Effector memory CD8-positive, alpha-beta T cell (primary cell): ENCODE results near the gene APOC3.
"Not testable (repeated sequence)": the region's sequence is repeated elsewhere in the genome, so short reads cannot be mapped to it uniquely, and the experiment has no call there.

ENCODE experiments used
- ATAC-seq: fragments of 150-1000 bp; cut with Tn5 transposase; replicated peaks from 2 replicates; pipeline ENCODE4 v1.10.0; 2021; ENCODE audit warnings: mild to moderate bottlenecking, moderate library complexity
- DNase-seq, 3 experiments: peaks; one replicate each; pipeline ENCODE4 v3.0.0; 2021
- H3K27ac Mint-ChIP-seq, 2 donors: one replicate each; pipeline ENCODE4 v1.8.0; 2022; ENCODE audit warnings: mild to moderate bottlenecking in 2 of 2, mixed read lengths in 2 of 2, moderate library complexity in 2 of 2
- H3K27me3 Mint-ChIP-seq, 2 donors: one replicate each; pipeline ENCODE4 v1.8.0; 2022; ENCODE audit warnings: mixed read lengths in 2 of 2
- H3K36me3 Mint-ChIP-seq: one replicate; pipeline ENCODE4 v1.8.0; 2022; ENCODE audit warnings: mild to moderate bottlenecking, moderate library complexity, mixed read lengths; ENCODE audit not compliant: insufficient read depth
- H3K4me1 Mint-ChIP-seq, 2 donors: one replicate each; pipeline ENCODE4 v1.8.0; 2022; ENCODE audit warnings: low read depth in 2 of 2, mixed read lengths in 2 of 2
- H3K4me3 Mint-ChIP-seq, 2 donors: one replicate each; pipeline ENCODE4 v1.8.0; 2022; ENCODE audit warnings: mild to moderate bottlenecking in 2 of 2, mixed read lengths in 2 of 2, moderate library complexity in 2 of 2
- H3K9me3 Mint-ChIP-seq, 2 donors: one replicate each; pipeline ENCODE4 v1.8.0; 2022; ENCODE audit warnings: mixed read lengths in 2 of 2

The APOC3 gene

DNA sequence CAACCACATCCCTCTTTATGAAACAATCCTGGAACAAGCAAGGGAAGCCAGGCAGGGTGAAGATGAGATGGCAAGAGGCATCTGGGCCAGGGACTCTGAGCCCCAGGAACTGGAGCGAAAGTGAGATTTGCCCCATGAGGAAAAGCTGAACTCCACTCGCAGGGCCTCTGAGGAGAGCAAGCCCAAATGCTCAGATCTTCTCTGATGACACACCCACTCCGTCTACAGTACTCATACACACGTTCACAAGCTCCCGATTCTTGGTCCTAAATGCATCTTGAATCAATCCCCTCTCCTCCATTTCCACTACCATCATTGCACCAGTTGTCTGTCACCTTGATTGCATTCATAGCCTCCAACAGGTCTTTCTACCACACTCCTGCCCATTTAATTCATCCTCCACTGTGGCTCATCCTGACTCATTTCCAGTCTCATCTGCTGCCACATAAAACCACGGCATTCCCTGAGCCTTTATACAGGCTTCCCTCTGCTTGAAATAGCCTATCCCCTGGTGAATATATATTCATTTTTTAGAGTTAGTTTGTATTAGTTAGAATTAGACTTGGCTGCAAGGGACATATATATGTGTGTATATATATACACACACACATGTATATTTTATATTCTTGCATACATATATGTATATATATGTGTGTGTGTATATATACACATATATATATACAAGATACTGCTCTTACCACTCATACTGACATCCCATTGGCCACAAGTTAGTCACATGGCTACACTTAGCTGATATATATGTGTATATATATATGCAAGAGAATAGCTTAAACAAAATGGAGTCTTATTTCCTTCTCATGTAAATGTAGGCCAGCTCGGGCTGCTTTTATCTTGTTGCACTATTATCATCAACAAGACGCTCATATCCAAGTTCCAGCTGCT is 36.6 kb upstream of the APOC3 start:
- H3K27ac Mint-ChIP-seq: no peak overlapping the region
- H3K27me3 Mint-ChIP-seq: peaks cover 0 to 6% of the 10 kb centered on the region in 2 donors
- H3K9me3 Mint-ChIP-seq: no peaks in the 10 kb centered on the region
- H3K4me1 Mint-ChIP-seq: peaks cover 16 to 20% of the 10 kb centered on the region in 2 donors
- no peak overlapping the region for H3K4me3 Mint-ChIP-seq
- DNase-seq (no peak), ATAC-seq (no peak)
- peaks cover 10% of the 10 kb centered on the region for H3K36me3 Mint-ChIP-seq

DNA sequence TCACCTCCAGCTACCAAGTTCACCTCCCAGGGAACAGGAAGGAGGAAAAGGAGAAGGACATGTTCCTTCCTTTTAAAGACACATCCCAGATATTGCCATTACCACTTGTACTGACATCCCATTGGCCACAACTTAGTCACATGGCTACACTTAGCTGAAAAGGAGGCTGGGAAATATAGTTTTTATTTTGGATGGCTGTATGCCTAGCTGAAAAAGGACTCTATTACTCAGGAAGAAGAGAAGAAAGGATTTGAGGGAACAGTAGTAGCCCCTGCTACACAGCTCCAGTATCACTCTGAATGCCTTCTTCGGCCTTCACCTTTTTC is 36.0 kb upstream of the APOC3 start:
- ATAC-seq (no peak), DNase-seq (no peak)
- H3K27ac Mint-ChIP-seq: no peak overlapping the region
- peaks cover 6% of the 10 kb centered on the region for H3K36me3 Mint-ChIP-seq
- no peaks in the 10 kb centered on the region for H3K9me3 Mint-ChIP-seq
- peaks cover 10 to 14% of the 10 kb centered on the region in 2 donors for H3K4me1 Mint-ChIP-seq
- peaks cover 0 to 6% of the 10 kb centered on the region in 2 donors for H3K27me3 Mint-ChIP-seq
- no peak overlapping the region for H3K4me3 Mint-ChIP-seq

DNA sequence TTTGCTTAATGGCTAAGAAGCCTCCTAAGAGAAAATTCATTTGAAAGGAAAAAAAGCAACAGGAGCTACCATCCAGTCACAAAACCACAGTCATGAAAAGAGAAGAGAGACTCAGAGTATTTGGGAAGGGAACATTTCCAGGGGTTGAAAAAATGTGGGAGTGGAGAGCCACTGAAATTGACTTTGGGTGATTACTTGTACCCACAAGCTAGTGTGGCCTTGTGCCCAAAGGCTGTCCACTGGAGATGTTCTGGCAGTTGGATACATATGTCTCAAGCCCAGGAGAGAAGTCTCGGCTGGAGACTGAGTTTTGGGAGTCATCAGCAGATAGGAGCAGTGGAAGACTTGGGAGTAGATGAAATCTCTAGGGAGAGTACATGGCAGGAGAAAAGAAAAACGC is 34.9 kb upstream of the APOC3 start:
- H3K9me3 Mint-ChIP-seq: no peaks in the 10 kb centered on the region
- ATAC-seq (no peak), DNase-seq (no peak)
- H3K36me3 Mint-ChIP-seq: no peaks in the 10 kb centered on the region
- peaks cover 7 to 10% of the 10 kb centered on the region in 2 donors for H3K4me1 Mint-ChIP-seq
- no peak overlapping the region for H3K4me3 Mint-ChIP-seq
- H3K27ac Mint-ChIP-seq: no peak overlapping the region
- H3K27me3 Mint-ChIP-seq: peaks cover 0 to 6% of the 10 kb centered on the region in 2 donors

DNA sequence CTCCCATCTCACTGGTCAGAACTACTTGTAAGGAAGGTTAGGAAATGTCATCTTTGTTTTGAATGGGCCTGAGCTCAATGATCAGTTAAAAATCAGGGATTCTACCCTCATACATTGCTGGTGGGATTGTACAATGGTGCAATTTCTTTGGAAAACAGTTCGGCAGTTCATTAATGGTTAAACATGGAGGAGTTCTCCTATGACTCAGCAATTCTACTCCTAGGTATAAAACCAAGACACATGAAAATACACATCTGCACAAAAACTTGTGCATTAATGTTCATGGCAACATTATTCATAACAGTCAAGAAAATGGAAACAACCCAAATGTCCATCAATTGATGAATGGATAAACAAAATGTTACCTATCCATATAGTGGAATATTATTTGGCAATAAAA is 33.2 kb upstream of the APOC3 start:
- H3K36me3 Mint-ChIP-seq: no peaks in the 10 kb centered on the region
- DNase-seq (no peak), ATAC-seq (no peak)
- H3K4me1 Mint-ChIP-seq: no peaks in the 10 kb centered on the region
- H3K4me3 Mint-ChIP-seq: no peak overlapping the region
- H3K27me3 Mint-ChIP-seq: peaks cover 4 to 10% of the 10 kb centered on the region in 2 donors
- no peaks in the 10 kb centered on the region for H3K9me3 Mint-ChIP-seq
- H3K27ac Mint-ChIP-seq: no peak overlapping the region

DNA sequence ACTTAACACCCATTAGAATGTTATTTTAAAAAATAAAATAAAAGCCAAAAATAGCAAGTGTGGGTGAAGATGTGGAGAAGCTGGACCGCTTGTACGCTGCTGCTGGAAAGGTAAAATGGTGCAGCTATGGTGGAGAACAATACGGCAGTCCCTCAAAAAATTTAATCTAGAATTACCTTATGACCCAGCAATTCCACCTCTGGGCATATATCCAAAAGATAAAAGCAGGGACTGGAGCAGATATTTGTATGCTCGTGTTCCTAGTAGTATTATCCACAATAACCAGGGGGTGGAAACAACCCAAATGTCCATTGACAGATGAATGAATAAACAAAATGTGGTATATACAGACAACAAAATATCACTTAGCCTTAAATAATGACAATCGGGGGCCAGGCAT is 31.9 kb upstream of the APOC3 start:
- H3K27me3 Mint-ChIP-seq: peaks cover 10 to 11% of the 10 kb centered on the region in 2 donors

DNA sequence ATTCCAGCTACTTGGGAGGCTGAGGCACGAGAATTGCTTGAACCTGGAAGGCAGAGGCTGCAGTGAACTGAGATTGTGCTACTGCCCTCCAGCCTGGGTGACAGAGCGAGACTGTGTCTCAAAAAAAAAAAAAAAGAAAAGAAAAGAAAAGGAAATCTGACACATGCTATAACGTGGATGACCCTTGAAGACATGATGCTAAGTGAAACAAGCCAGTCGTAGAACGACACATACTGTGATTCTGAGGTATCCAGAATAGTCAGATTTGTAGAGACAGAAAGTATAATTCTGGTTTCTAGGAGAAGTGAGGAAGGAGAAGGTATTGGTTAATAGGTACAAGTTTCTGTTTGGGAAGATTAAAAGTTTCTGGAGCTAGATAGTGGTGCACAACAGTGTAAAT is 31.3 kb upstream of the APOC3 start:
- H3K9me3 Mint-ChIP-seq: no peaks in the 10 kb centered on the region
- no peaks in the 10 kb centered on the region for H3K36me3 Mint-ChIP-seq
- no peak overlapping the region for H3K27ac Mint-ChIP-seq
- H3K4me3 Mint-ChIP-seq: no peak overlapping the region
- no peak for DNase-seq
- H3K27me3 Mint-ChIP-seq: peaks cover 10 to 11% of the 10 kb centered on the region in 2 donors
- no peak for ATAC-seq
- H3K4me1 Mint-ChIP-seq: no peaks in the 10 kb centered on the region

More for the DNA sequence above, 31.9 kb upstream of the APOC3 start:
- Mint-ChIP-seq H3K36me3 (no peaks in the 10 kb centered on the region), H3K4me3 (no peak overlapping the region), H3K4me1 (no peaks in the 10 kb centered on the region), H3K9me3 (no peaks in the 10 kb centered on the region), H3K27ac (no peak overlapping the region)
- ATAC-seq: no peak
- no peak for DNase-seq

DNA sequence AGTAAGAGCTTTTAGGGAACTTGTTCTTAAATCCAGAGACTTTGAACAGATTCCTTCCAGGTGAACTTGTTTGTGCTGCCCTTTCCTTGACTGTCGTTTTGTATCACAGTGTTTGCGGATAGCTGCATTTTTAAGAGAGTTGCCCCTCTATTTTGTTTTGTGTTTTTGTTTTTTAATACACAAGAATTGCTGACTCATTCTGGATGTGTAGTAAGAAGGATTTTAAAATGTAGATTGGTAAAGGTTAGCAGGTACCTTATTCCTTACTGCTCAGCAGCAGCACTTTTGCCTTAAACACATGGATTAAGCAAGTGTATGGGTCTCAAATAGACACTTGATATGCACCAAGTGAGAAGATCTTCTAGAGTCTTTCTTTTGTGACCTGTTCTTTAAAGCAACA is 29.1 kb upstream of the APOC3 start:
- no peak overlapping the region for H3K27ac Mint-ChIP-seq
- DNase-seq: no peak
- H3K4me1 Mint-ChIP-seq: no peaks in the 10 kb centered on the region
- ATAC-seq: no peak
- peaks cover 10 to 11% of the 10 kb centered on the region in 2 donors for H3K27me3 Mint-ChIP-seq
- no peaks in the 10 kb centered on the region for H3K36me3 Mint-ChIP-seq
- no peak overlapping the region for H3K4me3 Mint-ChIP-seq
- no peaks in the 10 kb centered on the region for H3K9me3 Mint-ChIP-seq

DNA sequence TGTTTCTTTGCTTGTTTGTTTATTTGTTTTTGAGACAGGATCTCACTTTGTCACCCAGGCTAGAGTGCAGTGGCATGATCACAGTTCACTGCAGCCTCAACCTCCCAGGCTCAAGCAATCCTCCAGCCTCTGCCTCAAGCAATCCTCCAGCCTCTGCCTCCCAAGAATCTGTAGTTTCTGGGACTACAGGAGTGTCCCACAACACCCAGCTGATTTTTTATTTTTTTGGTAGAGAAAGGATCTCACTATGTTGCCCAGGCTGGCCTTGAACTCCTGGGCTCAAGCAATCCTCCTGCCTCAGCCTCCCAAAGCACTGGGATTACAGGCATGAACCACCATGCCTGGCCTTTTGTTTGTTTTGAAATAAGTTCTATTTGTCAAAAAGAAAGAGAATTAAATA is 28.0 kb upstream of the APOC3 start:
- H3K4me3 Mint-ChIP-seq, ATAC-seq, DNase-seq, H3K36me3 Mint-ChIP-seq, H3K9me3 Mint-ChIP-seq, H3K27ac Mint-ChIP-seq, H3K4me1 Mint-ChIP-seq: not testable (repeated sequence)
- H3K27me3 Mint-ChIP-seq: peaks cover 10 to 11% of the 10 kb centered on the region in 2 donors

DNA sequence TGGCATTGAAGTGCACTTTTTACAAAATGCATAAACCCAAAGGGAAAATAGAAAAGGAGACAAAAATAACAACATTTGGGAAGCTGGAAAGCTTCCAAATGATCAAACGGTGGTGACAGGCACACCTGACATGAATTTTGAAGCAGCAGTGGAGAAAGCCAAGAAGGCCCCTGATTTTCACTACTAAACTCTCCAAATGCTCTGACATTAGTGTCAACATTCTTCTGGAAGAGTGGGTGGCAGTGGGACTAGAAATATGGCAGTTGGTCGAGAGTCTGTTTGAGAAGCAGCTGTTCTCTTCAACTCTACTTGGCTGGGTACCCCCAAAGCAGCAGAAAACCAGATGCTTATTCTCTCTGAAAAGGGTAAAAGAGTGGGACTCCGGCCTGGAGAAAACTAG is 25.7 kb upstream of the APOC3 start:
- DNase-seq (no peak), ATAC-seq (no peak)
- Mint-ChIP-seq H3K27me3 (peaks cover 11 to 23% of the 10 kb centered on the region in 2 donors), H3K4me1 (no peaks in the 10 kb centered on the region), H3K4me3 (no peak overlapping the region), H3K36me3 (no peaks in the 10 kb centered on the region), H3K9me3 (no peaks in the 10 kb centered on the region), H3K27ac (no peak overlapping the region)

DNA sequence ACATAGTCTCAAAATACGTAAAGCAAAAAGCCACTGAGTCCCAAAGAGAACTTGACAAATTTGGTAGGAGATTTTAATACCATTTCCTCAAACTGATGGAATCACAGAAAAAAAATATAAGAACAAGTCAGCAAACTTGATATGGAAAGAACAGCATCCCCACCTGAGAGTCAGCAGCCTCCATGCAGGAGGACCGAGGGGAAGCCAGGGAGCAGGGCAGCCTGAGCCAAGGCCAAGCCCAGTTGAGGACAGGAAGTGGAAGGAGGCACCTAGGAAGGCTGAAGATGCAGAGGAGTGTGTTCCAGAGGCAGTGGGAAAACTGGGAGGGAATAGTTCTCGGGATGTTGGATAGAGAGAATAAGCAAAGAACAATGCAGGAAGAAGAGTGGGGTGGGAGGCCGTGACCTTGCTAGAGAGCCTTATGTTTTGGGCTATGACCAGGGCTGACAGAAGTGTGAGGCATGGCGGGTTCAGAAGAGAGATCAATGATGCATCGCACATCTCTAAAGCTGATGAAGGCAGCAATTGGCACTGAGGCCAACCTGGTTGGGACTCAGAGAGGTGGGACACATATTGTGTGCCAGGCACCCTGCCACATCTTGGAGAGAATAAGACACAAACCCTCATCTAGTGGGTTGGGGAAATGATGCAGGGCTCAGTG is 22.0 kb upstream of the APOC3 start:
- H3K4me3 Mint-ChIP-seq: no peak overlapping the region
- H3K9me3 Mint-ChIP-seq: no peaks in the 10 kb centered on the region
- DNase-seq (no peak), ATAC-seq (no peak)
- H3K27me3 Mint-ChIP-seq: peaks cover 0 to 15% of the 10 kb centered on the region in 2 donors
- H3K36me3 Mint-ChIP-seq: no peaks in the 10 kb centered on the region
- H3K4me1 Mint-ChIP-seq: no peaks in the 10 kb centered on the region
- no peak overlapping the region for H3K27ac Mint-ChIP-seq

DNA sequence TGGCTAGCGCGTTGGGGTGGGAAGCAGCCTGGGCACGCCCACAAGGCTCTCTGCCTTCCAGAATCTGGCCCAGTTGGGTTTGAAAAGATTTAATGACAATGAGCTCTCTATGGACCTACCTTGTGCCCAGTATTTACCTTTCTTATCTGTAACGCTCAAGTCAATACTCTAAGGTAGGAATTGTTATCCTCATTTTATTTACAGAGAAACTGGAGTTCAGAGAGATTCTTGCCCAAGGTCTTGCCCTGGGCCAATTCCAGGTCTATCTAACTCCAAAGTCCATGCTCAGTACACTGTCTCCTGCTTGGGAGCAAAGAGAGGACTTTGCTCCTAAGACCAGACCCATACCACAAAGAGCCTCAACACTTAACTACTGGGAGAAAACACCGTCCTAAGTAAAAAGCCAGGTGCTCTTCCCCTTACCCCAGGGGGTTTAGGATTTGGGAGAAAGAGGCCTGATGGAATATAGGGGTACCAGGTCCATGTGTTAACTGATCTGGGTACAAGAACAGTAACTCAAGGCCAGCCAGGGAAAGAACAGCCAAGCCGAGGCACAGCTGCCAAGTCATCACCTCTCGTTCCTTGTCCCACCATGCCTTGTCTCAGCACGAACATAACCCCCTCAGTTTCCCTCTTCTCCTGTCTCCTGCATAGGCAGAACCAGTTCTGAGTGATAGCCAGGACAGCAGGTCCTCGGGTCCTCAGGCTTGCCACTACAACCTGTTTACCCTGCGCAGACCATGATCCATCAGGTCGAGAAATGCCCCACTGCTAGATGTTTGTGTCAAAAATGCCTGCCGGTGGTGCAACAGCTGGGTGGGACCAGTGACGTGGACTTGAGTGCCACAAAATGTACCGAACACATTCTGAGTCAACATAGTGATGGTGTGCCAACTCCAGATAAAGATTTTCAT is 21.2 kb upstream of the APOC3 start:
- Mint-ChIP-seq H3K9me3 (no peaks in the 10 kb centered on the region), H3K27ac (no peak overlapping the region), H3K27me3 (peaks cover 0 to 15% of the 10 kb centered on the region in 2 donors), H3K4me1 (no peaks in the 10 kb centered on the region), H3K36me3 (no peaks in the 10 kb centered on the region), H3K4me3 (no peak overlapping the region)
- ATAC-seq (no peak), DNase-seq (no peak)

DNA sequence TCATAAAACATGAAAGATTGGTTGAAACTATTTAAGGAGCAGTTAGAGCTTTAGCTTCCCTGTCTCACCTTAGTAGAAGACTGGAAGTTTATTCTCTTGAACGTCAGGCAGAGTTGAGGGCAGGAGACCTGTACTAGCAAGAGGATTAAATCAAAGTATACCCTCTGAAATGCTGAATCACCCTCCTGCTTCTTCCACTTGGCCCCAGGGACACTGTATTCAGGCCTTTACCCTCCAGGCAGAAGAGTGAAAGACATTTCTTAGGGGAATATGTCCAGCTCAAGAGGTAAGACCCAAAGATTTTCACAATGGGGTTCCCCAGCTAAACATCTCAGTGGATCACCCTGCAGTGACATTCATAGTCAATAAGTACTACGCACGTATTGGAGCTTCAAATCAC is 18.5 kb upstream of the APOC3 start:
- no peak for DNase-seq
- Mint-ChIP-seq H3K4me1 (no peaks in the 10 kb centered on the region), H3K4me3 (no peak overlapping the region), H3K9me3 (no peaks in the 10 kb centered on the region), H3K27me3 (peaks cover 0 to 15% of the 10 kb centered on the region in 2 donors), H3K36me3 (no peaks in the 10 kb centered on the region), H3K27ac (no peak overlapping the region)
- no peak for ATAC-seq

DNA sequence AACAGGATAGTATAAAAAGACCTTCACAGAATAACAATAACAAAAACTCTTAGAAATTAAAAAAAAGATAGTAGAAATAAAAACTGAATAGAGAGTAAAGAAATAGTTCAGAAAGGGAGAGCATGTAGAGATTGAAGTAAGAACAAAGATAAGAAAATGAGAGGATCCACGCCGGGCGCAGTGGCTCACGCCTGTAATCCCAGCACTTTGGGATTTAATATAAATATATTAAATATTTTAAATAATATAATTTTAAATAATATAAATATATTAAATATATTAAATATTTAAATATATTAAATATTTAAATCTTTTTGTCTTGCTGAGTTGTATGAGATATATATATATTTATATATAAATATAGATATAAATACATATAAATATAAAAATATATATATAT is 17.6 kb upstream of the APOC3 start:
- no peak for DNase-seq
- no peaks in the 10 kb centered on the region for H3K36me3 Mint-ChIP-seq
- H3K27ac Mint-ChIP-seq: no peak overlapping the region
- no peak for ATAC-seq
- peaks cover 0 to 15% of the 10 kb centered on the region in 2 donors for H3K27me3 Mint-ChIP-seq
- H3K9me3 Mint-ChIP-seq: no peaks in the 10 kb centered on the region
- H3K4me1 Mint-ChIP-seq: no peaks in the 10 kb centered on the region
- H3K4me3 Mint-ChIP-seq: no peak overlapping the region
